Stimulated activated CD8-positive, alpha-beta memory T cell treated with anti-CD3 and anti-CD28 coated beads, Interleukin-4, amount 100 ng/mL, for 48 hours (primary cell): ENCODE data around the gene DGKH.
"Not testable (repeated sequence)": the region's sequence is repeated elsewhere in the genome, so short reads cannot be mapped to it uniquely, and the experiment has no call there.

Experiments
- DNase-seq: peaks from one replicate; pipeline ENCODE4 v3.0.0-alpha.2; 2020

DGKH gene

DNA sequence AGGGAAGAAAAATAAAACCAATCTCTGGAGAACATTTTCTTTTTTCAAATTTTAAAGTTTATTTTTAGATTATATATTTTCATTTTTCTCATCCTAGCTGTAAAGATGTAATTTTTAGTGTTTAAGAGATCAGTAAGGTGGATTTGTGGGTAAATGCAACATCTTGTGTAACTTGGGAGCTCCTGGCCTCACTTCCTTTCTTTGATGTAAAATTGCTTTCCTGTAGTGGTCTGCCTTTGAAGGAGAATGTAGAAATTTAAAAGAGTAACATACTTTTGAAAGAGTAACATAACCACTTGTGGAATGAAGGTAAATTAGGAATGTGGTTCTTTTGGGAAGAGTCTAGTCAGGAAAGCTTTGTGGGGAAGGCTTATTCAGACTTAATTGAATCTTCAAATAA lies 127.8 kb downstream of the DGKH start:
- DNase-seq = no peak

GRCh38 chr13:42177189-42177588 lies 128.7 kb downstream of the DGKH start:
- no peak for DNase-seq

- DNase-seq = no peak
Measured at GRCh38 chr13:42181381-42181953, 133.0 kb downstream of the DGKH start.

- DNase-seq = no peak
Measured at GRCh38 chr13:42189061-42189460, 140.6 kb downstream of the DGKH start.

DNA sequence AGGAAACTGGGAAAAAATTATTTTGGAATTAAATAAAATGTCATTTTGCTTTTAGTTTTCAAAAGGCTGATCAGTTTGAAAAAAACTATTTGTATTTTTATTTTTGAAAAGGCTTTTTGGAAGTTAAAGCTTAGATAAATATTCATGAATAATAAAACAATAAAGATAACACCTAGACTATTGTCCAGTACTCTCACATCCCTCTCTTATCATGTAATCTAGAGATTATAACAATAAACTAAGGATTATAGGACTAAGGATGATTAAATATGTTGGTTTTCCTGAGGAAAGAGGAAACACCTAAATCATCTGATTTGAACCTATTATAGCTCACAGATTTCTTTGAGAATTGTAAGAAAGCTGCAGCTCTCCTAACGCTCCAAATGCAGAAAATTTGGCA lies 142.1 kb downstream of the DGKH start:
- DNase-seq = no peak

DNA sequence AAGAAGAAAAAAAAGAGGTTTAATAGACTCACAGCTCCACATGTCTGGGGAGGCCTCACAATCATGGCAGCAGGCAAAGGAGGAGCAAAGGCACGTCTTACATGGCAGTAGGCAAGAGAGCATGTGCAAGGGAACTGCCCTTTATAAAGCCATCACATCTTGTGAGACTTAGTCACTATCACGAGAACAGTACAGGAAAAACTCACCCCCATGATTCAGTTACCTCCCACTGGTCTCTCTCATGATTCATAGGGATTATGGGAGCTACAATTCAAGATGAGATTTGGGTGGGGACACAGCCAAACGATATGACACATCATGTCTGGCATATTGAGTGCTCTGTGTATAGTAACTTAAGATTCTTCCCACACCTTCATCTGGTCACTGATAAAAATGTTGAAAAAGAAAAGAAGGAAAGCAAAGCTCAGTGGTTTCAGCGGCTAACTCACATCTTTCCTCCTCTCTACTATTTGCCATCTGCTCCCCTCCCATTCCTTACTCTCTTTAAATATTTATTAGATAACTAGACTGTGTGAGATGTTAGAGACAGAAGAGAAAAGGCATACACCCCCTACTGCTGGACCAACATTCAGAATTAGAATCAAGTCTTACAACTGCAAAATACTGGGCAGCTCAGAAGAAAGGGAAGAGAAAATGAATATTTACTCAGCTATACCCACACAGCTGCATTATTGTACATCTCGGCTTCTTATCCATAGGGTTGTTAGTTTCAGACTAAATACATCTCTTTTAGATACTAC lies 163.4 kb downstream of the DGKH start:
- DNase-seq = no peak

- no peak for DNase-seq
Measured at GRCh38 chr13:42214446-42214845, 166.0 kb downstream of the DGKH start.

DNA sequence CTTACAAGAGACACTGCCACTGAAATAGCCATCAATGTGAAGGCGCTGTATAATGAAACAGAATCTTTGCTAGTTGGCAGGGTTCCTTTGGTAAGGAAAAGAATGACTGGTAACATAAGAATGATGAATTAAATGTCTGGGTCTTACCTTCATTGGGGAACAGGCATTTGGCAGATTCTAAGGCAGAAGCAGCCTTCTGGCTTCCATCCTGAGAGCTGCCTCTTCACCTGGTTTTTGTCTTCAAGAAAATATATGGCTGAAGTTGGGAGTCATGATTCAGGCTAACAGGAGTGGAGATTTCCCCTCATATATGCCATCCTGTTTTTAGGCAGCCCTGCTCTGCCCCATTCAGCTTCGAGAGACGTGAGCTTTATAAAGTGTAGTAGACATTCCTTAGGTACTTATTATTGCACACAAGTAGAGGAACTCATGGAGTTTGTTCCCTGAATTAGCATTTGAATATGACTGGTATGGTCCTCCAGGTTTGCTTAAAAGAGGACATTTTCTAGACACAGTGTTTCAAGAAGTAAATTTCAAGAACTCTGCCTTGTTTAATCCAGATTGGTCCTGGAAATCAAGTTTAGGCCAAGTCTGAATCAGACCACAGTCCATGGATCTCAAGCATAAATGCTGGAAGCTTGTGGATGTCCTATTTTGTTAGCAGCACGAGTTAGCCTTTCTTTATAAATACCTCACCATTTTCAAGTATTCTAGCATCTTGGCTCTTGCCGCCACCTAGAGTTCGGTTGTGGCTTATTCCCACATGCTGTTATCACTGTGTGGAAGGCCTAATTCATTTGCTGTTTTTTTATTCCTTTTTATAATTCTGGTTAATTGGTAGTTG lies 167.4 kb downstream of the DGKH start:
- peak; percentile 43 for DNase-seq

GRCh38 chr13:42216422-42216735 lies 167.9 kb downstream of the DGKH start:
- DNase-seq = no peak

DNA sequence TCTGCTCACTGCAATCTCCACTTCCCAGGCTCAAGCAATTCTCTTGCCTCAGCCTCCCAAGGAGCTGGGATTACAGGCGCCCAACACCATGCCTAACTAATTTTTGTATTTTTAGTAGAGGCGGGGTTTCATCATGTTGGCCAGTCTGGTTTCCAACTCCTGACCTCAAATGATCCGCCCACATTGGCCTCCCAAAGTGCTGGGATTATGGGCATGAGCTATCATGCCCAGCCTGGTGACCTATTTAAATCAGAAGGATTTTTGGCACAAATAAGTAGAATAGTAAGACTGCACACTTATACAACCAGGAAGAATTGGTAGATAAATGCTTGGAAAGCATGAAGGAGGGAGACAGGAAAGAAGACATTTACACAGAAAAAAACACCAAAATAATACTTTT lies 170.1 kb downstream of the DGKH start:
- DNase-seq = no peak

- DNase-seq = no peak
Measured at GRCh38 chr13:42219051-42219450, 170.6 kb downstream of the DGKH start.

GRCh38 chr13:42219876-42220275 lies 171.4 kb downstream of the DGKH start:
- DNase-seq = no peak

- no peak for DNase-seq
Measured at GRCh38 chr13:42221121-42221765, 172.8 kb downstream of the DGKH start.

GRCh38 chr13:42223681-42224080 lies 175.2 kb downstream of the DGKH start:
- DNase-seq = no peak

GRCh38 chr13:42225051-42225450 lies 176.6 kb downstream of the DGKH start:
- DNase-seq = no peak

- DNase-seq = not testable (repeated sequence)
Measured at GRCh38 chr13:42226759-42227158, 178.3 kb downstream of the DGKH start.

GRCh38 chr13:42228527-42228926 lies 180.1 kb downstream of the DGKH start:
- no peak for DNase-seq

DNA sequence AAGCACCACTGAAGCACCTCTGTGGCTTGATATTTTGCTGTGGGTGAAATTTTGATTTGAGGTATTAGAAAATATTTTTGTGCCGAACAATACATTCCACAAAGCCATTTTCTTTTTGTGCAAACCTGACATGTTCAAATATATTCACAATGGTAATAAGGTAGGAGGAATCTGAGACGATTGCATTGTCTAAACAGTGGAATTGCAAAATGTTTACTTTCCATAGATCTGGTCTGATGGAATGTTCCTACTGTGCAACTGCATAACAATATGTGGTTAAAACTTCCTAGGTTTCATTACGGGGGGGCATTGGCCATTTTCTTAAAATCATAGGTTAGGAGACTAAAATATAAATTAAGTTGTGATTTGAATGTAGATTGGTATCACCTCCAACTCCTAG lies 180.8 kb downstream of the DGKH start:
- DNase-seq = no peak

DNA sequence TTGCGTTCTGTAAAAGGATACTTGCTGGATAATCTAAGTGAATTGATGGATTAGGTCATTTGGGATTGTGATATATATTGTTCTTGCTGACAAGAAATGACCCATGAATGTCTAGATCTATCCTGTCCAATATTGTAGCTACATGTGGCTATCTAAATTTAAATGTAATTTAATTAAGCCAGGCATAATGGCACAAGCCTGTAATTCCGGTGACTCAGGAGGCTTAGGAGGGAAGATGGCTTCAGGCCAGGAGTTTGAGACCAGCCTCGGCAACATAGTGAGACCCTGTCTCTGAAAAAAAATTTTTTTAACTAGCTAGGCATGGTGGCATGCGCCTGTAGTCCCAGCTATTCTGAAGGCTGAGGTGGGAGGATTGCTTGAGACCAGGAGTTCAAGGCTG lies 184.2 kb downstream of the DGKH start:
- DNase-seq = no peak

DNA sequence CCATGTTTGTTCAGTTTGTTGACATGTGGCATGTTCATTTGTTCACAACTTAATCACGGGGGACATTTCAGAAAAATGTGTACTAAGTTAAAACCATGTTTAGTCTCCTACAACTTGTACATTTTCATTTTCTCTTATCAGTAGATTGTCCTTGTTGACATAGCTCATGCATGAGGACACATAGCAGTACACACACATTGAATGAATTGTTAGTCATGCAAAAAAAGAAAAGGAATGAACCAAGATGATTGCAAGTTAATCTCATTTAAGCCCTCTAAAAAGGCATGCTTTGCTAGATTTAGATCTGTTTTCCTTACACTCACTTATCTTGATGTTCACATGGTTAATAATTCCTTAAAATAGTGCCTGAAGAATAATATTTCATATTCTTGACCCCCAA lies 185.3 kb downstream of the DGKH start:
- DNase-seq = no peak

GRCh38 chr13:42239161-42239560 lies 190.7 kb downstream of the DGKH start:
- no peak for DNase-seq

GRCh38 chr13:42239644-42240043 lies 191.2 kb downstream of the DGKH start:
- no peak for DNase-seq

- DNase-seq = no peak
Measured at GRCh38 chr13:42246541-42246940, 198.1 kb downstream of the DGKH start.

- DNase-seq = no peak
Measured at GRCh38 chr13:42247883-42248282, 199.4 kb downstream of the DGKH start.
